Spleen (tissue), 11 donors: ENCODE measurements around the gene CCNL2. TPM values are rescaled to one million over a fixed set of nuclear protein-coding genes. Genes with fewer than 3 reads are reported as not detected.
"Not testable (repeated sequence)": the region's sequence is repeated elsewhere in the genome, so short reads cannot be mapped to it uniquely, and the experiment has no call there.

Source experiments
- DNase-seq: peaks from one replicate; pipeline ENCODE4 v3.0.0-alpha.2; 2020
- H3K27ac ChIP-seq, 8 donors: fragments of 200-600 bp; sonication (generic) in 7 of 8; 1 replicate in 4 of 8; 2 replicates in 4 of 8; pipeline versions ENCODE4 v1.5.0 to v1.8.0; 2016 to 2021; ENCODE audit warnings: inconsistent platforms in 4 of 8, mild to moderate bottlenecking in 4 of 8, moderate library complexity in 1 of 8
- H3K27me3 ChIP-seq, 7 donors: fragments of 200-600 bp; sonication (generic) in 6 of 7; replicated peaks in 1 of 7; 1 replicate in 4 of 7; 2 replicates in 3 of 7; pipeline versions ENCODE4 v1.5.0 to v1.8.0; 2016 to 2021; ENCODE audit warnings: inconsistent platforms in 3 of 7, mild to moderate bottlenecking in 1 of 7
- H3K36me3 ChIP-seq, 6 donors: fragments of 200-600 bp; sonication (generic) in 5 of 6; 1 replicate in 4 of 6; 2 replicates in 2 of 6; pipeline versions ENCODE4 v1.5.0 to v1.8.0; 2016 to 2021; ENCODE audit warnings: inconsistent platforms in 2 of 6
- H3K4me1 ChIP-seq, 6 donors: fragments of 200-600 bp; sonication (generic) in 5 of 6; 1 replicate in 3 of 6; 2 replicates in 3 of 6; pipeline versions ENCODE4 v1.5.0 to v1.8.0; 2016 to 2021; ENCODE audit warnings: inconsistent platforms in 3 of 6
- H3K4me3 ChIP-seq, 8 donors: fragments of 200-600 bp; sonication (generic) in 7 of 8; 1 replicate in 4 of 8; 2 replicates in 4 of 8; pipeline versions ENCODE4 v1.5.0 to v1.8.0; 2016 to 2021; ENCODE audit warnings: inconsistent platforms in 4 of 8, mild to moderate bottlenecking in 4 of 8, moderate library complexity in 2 of 8
- H3K9me3 ChIP-seq, 8 donors: fragments of 200-600 bp; sonication (generic) in 7 of 8; 1 replicate in 4 of 8; 2 replicates in 4 of 8; pipeline versions ENCODE4 v1.5.0 to v1.8.0; 2016 to 2021; ENCODE audit warnings: inconsistent platforms in 4 of 8
- POLR2A ChIP-seq, 3 donors: fragments of 450-650 bp; IDR thresholded peaks; one replicate each; pipeline ENCODE4 v1.5.1; 2017; ENCODE audit warnings: antibody characterized with exemption in 3 of 3, mild to moderate bottlenecking in 1 of 3
- POLR2AphosphoS5 ChIP-seq, 3 donors: sonication (generic); formaldehyde crosslinking; IDR thresholded peaks; one replicate each; pipeline ENCODE4 v1.5.1; 2017; ENCODE audit warnings: antibody characterized with exemption in 3 of 3
- WGBS, 5 donors: extraction: QIAGEN DNeasy Blood & Tissue Kit in 3 of 5; methylation state at CpG; one replicate each; pipeline versions ENCODE4 v1.1.5 to v1.1.7; 2013 to 2018; 5-methylcytosine and 5-hydroxymethylcytosine counted together
- intact Hi-C: fragments of 100-400 bp; cut with DNase I; formaldehyde crosslinking; loops from one replicate; pipeline ENCODE4 v1.15.0; 2023; ENCODE audit warnings: low total_unique reads
- polyA plus RNA-seq, 3 donors: library from polyadenylated mRNA; stranded (reverse); fragments of 200-250 nt; gene quantifications; one replicate each; pipeline ENCODE4 v1.2.1, GENCODE V29; 2013
- total RNA-seq, 7 donors: library from RNA; depleted of rRNA in 3 of 7; stranded (reverse); fragments of >200 nt in 3 of 7; fragmentation: NEBNext Ultra II Directional in 4 of 7; extraction: Animal tissue kit (Norgen Biotek cat#: 25700) in 4 of 7; gene quantifications; one replicate each; pipeline versions ENCODE4 v1.1.0 to v1.2.1, GENCODE V29; 2016 to 2021
- TF ChIP-seq, protein P1 (sequence below), 11 experiments: fragments of 200-600 bp in 7 of 11; fragments of 450-650 bp in 4 of 11; sonication (generic) in 4 of 11; IDR thresholded peaks in 8 of 11; conservative IDR thresholded peaks in 3 of 11; 1 replicate in 7 of 11; 2 replicates in 4 of 11; pipeline versions ENCODE4 v1.4.0 to v1.8.0; 2016 to 2021; ENCODE audit warnings: antibody characterized with exemption in 11 of 11, inconsistent platforms in 4 of 11, mild to moderate bottlenecking in 1 of 11
- donor health status: healthy with polysubstance abuse.
- donor health status: DM: no; HTN: no; CAD: no; lungs with moderate emphysema.
- donor health status: DM: no; HTN: no; CAD: no.
- donor health status: Bipolar disorder and iron deficiency.
- donor health status: healthy.
- donor health status: DM: no; HTN: no; CAD: no.
- donor health status: DM: yes; HTN: yes; CAD: no.

The CCNL2 gene
- total and polyA plus RNA-seq, 10 donors = 111 to 299 (median 204) TPM

DNA sequence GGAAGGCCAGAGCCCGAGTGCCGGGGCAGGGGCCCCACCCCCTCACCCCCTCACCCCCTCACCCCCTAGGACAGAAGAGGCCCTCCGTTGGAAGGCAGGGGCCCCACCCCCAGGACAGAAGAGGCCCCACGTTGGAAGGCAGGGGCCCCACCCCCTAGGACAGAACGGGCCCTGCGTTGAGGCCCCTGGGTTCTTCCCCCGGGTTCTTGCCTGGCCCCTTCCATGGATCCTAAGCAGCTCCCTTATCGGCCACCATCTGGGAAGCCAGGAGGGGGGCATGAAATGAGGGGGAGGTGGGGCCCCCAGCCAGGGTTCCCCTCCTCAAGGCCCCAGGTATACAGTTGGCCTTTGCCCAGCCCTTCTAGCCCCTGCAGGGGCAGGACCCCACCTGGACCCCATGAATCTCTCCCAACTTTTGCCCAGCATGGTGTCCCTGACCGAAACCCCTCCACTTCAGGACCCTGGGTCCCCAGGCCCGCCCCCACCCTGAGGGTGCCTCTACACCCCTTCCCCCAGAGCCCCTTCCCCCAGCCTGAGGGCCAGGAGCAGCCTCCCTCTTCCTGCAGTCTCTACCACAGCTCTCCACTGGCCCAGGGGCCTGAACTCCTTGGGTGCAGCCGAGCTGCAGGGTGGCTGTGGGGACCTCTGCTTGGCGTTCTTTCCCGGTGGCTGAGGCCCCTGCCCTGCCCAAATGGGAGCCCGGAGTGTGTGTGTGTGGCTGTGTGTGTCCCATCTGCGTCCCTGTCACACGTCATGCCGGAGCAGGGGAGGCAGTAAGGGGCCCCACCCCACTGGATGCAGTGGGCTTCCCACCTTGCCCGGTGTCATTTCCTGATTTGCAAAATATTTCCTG, 32.1 kb upstream of the CCNL2 start:
- H3K4me1 ChIP-seq = peaks cover 36 to 87% (median 62%) of the 10 kb centered on the region in 6 donors

DNA sequence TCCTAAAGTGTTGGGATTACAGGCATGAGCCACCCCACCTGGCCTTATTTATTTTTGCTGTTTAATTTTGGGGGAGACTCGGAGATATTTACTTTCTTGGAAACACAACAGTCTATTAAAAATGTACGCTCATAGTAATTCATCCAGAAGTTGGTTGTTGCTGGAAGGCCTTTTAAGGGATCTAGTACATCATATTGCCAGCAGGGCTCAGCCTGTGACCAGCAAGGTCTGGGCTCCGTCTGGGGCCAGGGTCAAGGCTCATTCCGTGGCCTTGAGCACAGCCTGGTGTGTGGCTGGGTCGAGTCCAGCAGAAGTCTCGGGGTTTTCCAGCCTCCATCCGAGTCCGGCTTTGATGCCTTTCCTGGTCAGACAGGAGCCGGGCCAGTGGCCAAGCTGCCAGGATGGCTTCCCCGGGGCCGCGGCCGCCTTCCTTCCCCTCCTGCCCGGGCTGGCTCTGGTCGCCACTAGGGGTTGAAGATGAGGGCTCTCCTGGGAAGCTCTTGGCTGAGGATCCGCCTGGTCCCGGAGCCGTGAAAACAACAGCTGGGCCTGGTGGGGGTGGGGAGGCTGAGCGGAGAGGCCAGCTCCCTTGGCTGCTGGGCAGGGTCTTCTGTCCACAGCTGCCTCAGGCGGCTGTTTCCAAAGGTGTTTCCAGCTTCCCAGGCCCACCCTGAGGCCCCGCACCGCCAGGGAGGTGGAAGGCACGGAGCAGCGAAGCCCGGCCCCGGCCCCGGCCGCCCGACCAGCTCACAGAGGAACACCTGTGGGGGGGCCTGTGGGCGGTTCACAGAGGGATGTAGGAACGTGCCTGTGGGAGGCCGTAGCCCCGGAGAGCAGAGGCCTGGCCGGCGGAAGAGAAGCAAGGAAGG, 31.2 kb upstream of the CCNL2 start:
- intact Hi-C loops = no loop called here
- peak; percentile 86 for DNase-seq
- 28 to 55% (median 52%) methylated on average over 24 to 35 of the region's 35 CpGs for WGBS, 5 donors
- Histone ChIP-seq H3K4me3 (no peak overlapping the region), H3K4me1 (peaks cover 31 to 80% (median 55%) of the 10 kb centered on the region in 6 donors), H3K9me3 (no peaks in the 10 kb centered on the region), H3K27me3 (peaks cover 0 to 98% (median 31%) of the 10 kb centered on the region in 7 donors), H3K36me3 (no peaks in the 10 kb centered on the region), H3K27ac (peak overlapping the region; percentile 14 to 82 (median 74))
- TF ChIP-seq POLR2A (IDR thresholded peaks at IDR 0.05) = no peak
- TF ChIP-seq, protein P1, sequence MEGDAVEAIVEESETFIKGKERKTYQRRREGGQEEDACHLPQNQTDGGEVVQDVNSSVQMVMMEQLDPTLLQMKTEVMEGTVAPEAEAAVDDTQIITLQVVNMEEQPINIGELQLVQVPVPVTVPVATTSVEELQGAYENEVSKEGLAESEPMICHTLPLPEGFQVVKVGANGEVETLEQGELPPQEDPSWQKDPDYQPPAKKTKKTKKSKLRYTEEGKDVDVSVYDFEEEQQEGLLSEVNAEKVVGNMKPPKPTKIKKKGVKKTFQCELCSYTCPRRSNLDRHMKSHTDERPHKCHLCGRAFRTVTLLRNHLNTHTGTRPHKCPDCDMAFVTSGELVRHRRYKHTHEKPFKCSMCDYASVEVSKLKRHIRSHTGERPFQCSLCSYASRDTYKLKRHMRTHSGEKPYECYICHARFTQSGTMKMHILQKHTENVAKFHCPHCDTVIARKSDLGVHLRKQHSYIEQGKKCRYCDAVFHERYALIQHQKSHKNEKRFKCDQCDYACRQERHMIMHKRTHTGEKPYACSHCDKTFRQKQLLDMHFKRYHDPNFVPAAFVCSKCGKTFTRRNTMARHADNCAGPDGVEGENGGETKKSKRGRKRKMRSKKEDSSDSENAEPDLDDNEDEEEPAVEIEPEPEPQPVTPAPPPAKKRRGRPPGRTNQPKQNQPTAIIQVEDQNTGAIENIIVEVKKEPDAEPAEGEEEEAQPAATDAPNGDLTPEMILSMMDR (IDR thresholded peaks at IDR 0.05 in 8 of 11, conservative IDR thresholded peaks at IDR 0.05 in 3 of 11) = peak in 5 of 11 experiments; percentile 6 to 36 (median 29)
- TF ChIP-seq POLR2AphosphoS5 (IDR thresholded peaks at IDR 0.05) = peak; percentile 68 to 81 (median 74)

More for the DNA sequence above, 32.1 kb upstream of the CCNL2 start:
- no peaks in the 10 kb centered on the region for H3K36me3 ChIP-seq
- peaks cover 0 to 98% (median 31%) of the 10 kb centered on the region in 7 donors for H3K27me3 ChIP-seq
- H3K27ac ChIP-seq = peak overlapping the region in 7 of 8 donors; percentile 58 to 82 (median 75)
- TF ChIP-seq, protein P1 (IDR thresholded peaks at IDR 0.05 in 8 of 11, conservative IDR thresholded peaks at IDR 0.05 in 3 of 11) = no peak
- no peak for TF ChIP-seq POLR2A (IDR thresholded peaks at IDR 0.05)
- TF ChIP-seq POLR2AphosphoS5 (IDR thresholded peaks at IDR 0.05) = no peak
- no peaks in the 10 kb centered on the region for H3K9me3 ChIP-seq
- no peak overlapping the region for H3K4me3 ChIP-seq
- intact Hi-C loops = no loop called here
- 53 to 71% (median 59%) methylated on average over 13 to 18 of the region's 18 CpGs for WGBS, 5 donors
- peak; percentile 61 for DNase-seq

DNA sequence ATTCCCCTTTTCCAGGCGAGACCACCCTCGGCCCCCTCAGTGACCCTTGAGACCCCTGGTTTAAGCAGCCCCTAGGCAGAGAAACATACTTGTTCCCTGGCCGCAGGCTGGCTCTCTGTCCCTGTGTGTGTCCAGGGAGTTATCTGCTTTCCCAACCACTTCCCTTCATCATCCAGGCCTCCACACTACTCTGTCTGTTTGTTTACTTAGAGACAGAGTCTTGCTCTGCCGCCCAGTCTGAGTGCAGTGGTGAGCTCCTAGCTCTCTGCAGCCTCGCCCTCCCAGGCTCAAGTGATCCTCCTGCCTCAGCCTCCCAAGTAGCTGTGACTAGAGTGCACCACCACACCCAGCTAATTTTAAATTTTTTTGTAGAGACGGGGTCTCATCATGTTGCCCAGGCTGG, 30.5 kb upstream of the CCNL2 start:
- Histone ChIP-seq H3K9me3 (no peaks in the 10 kb centered on the region), H3K27ac (peak overlapping the region in 6 of 8 donors; percentile 74 to 82 (median 76)), H3K4me1 (peaks cover 25 to 73% (median 48%) of the 10 kb centered on the region in 6 donors), H3K4me3 (no peak overlapping the region), H3K36me3 (no peaks in the 10 kb centered on the region), H3K27me3 (peaks cover 0 to 98% (median 24%) of the 10 kb centered on the region in 7 donors)
- WGBS, 5 donors = 66 to 89% (median 78%) methylated on average over 6 of the region's 6 CpGs
- DNase-seq = peak; percentile 41
- intact Hi-C loops = no loop called here
- no peak for TF ChIP-seq POLR2AphosphoS5 (IDR thresholded peaks at IDR 0.05)
- TF ChIP-seq POLR2A (IDR thresholded peaks at IDR 0.05) = no peak
- TF ChIP-seq, protein P1 (IDR thresholded peaks at IDR 0.05 in 8 of 11, conservative IDR thresholded peaks at IDR 0.05 in 3 of 11) = no peak

DNA sequence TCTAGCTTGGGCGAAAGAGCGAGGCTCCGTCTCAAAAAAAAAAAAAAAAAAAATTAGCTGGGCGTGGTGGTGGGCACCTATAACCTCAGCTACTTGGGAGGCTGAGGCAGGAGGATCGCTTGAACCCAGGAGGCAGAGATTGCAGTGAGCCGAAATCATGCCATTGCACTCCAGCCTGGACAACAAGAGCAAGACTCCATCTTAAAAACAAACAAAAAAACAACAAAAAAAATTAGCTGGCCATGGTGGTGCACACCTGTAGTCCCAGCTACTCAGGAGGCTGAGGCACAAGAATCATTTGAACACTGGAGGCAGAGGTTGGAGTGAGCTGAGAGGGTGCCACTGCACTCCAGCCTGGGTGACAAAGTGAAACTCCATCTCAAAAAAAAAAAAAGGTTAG, 29.8 kb upstream of the CCNL2 start:
- WGBS, 5 donors = 91 to 96% (median 96%) methylated on average over 5 to 6 of the region's 6 CpGs
- Histone ChIP-seq H3K4me1 (peaks cover 18 to 66% (median 41%) of the 10 kb centered on the region in 6 donors), H3K27me3 (peaks cover 0 to 98% (median 17%) of the 10 kb centered on the region in 7 donors), H3K27ac (peak overlapping the region in 1 of 8 donors; percentile 81)
- H3K4me3 ChIP-seq, H3K36me3 ChIP-seq, H3K9me3 ChIP-seq, intact Hi-C loops: not testable (repeated sequence)
- peak; percentile 0 for DNase-seq
